OCI-LY3 (cell line): Measurements from ENCODE around the gene GPHN.

Source experiments
- H2AFZ ChIP-seq: fragments of 200-600, 300-600 bp; shearing (Covaris generic); 2 replicates; pipeline ENCODE4 v1.6.0; 2014; ENCODE audit warnings: antibody characterized with exemption, low read depth, low read length
- H3K27ac ChIP-seq: fragments of 200-600, 300-600 bp; sonication (generic); 2 replicates; pipeline ENCODE4 v1.5.1; 2014; ENCODE audit warnings: mild to moderate bottlenecking, low read length, moderate library complexity, mixed read lengths
- H3K27me3 ChIP-seq: fragments of 200-600, 300-600 bp; sonication (generic); 2 replicates; pipeline ENCODE4 v1.6.1; 2014; ENCODE audit warnings: low read depth, low read length, mixed read lengths
- H3K36me3 ChIP-seq: fragments of 200-600, 300-600 bp; sonication (generic); replicated peaks from 2 replicates; pipeline ENCODE3; 2014; ENCODE audit warnings: low read depth, low read length, mixed read lengths
- H3K4me1 ChIP-seq: fragments of 300-600, 200-600 bp; sonication (generic); 2 replicates; pipeline ENCODE4 v1.6.1; 2014; ENCODE audit warnings: low read length, mixed read lengths
- H3K4me2 ChIP-seq: fragments of 200-600, 300-600 bp; sonication (generic); 2 replicates; pipeline ENCODE4 v1.6.1; 2014; ENCODE audit warnings: low read length, mixed read lengths
- H3K4me3 ChIP-seq: fragments of 300-600, 200-600 bp; sonication (generic); 2 replicates; pipeline ENCODE4 v1.5.1; 2014; ENCODE audit warnings: antibody characterized with exemption, mild to moderate bottlenecking, low read length, moderate library complexity
- H3K79me2 ChIP-seq: fragments of 300-600, 200-600 bp; shearing (Covaris generic); 2 replicates; pipeline ENCODE4 v1.6.1; 2014; ENCODE audit warnings: mild to moderate bottlenecking, low read length, mixed read lengths
- H3K9ac ChIP-seq: fragments of 300-600, 200-600 bp; shearing (Covaris generic); 2 replicates; pipeline ENCODE4 v1.6.0; 2014; ENCODE audit warnings: mild to moderate bottlenecking, low read length, moderate library complexity
- H3K9me3 ChIP-seq: fragments of 200-600, 300-600 bp; shearing (Covaris generic); 2 replicates; pipeline ENCODE4 v1.6.1; 2014; ENCODE audit warnings: low read length, mixed read lengths; ENCODE audit not compliant: insufficient read depth
- H4K20me1 ChIP-seq: fragments of 200-600, 300-600 bp; sonication (generic); 2 replicates; pipeline ENCODE4 v1.6.1; 2016; ENCODE audit warnings: low read length, mixed read lengths; ENCODE audit not compliant: insufficient read depth
- EZH2phosphoT487 ChIP-seq: fragments of 200-600 bp; shearing (Covaris generic); IDR thresholded peaks from 2 replicates; pipeline ENCODE4 v1.6.1; 2018; ENCODE audit warnings: antibody characterized with exemption, mixed run types, low read depth
- TF ChIP-seq, protein P1 (sequence below): fragments of 200-600, 300-600 bp; sonication (generic); IDR thresholded peaks from 2 replicates; pipeline ENCODE4 v1.5.1; 2014; ENCODE audit warnings: antibody characterized with exemption, low read length, low read depth

Gene GPHN

DNA sequence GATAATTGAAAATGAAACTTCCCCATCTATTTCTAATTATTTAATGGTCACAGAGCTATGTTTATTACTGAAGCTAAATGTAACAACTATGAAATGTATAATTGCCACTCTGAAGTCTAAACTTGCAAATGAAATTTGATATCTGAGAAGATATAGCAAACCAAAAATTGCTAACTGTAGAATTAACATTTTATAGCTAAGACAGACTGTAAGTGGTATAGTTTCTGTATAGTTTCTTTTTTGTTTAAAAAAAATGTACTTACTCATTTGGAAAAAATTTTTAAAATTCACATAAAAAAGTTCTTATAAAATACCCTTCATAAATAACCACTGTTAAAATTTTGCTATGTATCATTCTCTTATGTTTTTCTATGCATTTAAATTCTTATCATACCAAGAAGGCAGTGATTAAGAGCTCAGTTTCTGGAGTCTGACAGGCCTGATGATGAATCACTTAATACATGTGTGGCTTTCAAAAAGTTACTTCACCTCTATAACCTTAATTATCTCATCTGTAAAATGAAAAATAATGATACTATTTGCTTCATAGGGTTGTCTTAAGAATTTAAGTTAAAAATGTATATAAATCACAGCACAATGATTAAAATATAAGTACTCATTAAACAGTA is 466.6 kb downstream of the GPHN start:
- H3K9me3 ChIP-seq = no peaks in the 10 kb centered on the region
- TF ChIP-seq EZH2phosphoT487 = no peak
- TF ChIP-seq, protein P1, sequence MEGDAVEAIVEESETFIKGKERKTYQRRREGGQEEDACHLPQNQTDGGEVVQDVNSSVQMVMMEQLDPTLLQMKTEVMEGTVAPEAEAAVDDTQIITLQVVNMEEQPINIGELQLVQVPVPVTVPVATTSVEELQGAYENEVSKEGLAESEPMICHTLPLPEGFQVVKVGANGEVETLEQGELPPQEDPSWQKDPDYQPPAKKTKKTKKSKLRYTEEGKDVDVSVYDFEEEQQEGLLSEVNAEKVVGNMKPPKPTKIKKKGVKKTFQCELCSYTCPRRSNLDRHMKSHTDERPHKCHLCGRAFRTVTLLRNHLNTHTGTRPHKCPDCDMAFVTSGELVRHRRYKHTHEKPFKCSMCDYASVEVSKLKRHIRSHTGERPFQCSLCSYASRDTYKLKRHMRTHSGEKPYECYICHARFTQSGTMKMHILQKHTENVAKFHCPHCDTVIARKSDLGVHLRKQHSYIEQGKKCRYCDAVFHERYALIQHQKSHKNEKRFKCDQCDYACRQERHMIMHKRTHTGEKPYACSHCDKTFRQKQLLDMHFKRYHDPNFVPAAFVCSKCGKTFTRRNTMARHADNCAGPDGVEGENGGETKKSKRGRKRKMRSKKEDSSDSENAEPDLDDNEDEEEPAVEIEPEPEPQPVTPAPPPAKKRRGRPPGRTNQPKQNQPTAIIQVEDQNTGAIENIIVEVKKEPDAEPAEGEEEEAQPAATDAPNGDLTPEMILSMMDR = no peak
- no peak overlapping the region for H3K4me2 ChIP-seq
- no peaks in the 10 kb centered on the region for H3K79me2 ChIP-seq
- H2AFZ ChIP-seq = no peak overlapping the region
- H3K9ac ChIP-seq = no peak overlapping the region
- no peak overlapping the region for H3K4me3 ChIP-seq
- no peaks in the 10 kb centered on the region for H3K36me3 ChIP-seq
- no peaks in the 10 kb centered on the region for H3K27me3 ChIP-seq
- peaks cover 4% of the 10 kb centered on the region for H3K4me1 ChIP-seq
- no peaks in the 10 kb centered on the region for H4K20me1 ChIP-seq
- no peak overlapping the region for H3K27ac ChIP-seq

DNA sequence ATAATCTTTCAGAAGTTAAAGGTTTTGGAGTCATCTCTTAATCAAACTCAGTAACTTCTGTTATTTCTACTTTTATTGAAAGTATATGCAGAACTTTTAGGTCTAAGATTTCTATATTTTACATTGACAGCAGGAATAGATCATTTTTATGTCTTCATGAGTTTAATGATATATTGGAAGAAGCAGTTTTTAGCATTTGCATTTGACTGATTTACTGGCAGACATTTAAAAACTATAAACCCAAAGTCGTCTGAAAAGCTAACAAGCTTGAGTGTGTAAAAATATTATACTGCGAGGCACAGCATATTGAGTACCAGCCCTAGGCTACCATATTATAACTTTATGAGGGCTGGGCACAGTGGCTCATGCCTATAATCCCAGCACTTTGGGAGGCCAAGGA is 467.3 kb downstream of the GPHN start:
- H4K20me1 ChIP-seq = no peaks in the 10 kb centered on the region
- H3K79me2 ChIP-seq = no peaks in the 10 kb centered on the region
- no peak overlapping the region for H3K4me3 ChIP-seq
- H3K27me3 ChIP-seq = no peaks in the 10 kb centered on the region
- H3K36me3 ChIP-seq = no peaks in the 10 kb centered on the region
- no peak overlapping the region for H3K9ac ChIP-seq
- H3K4me1 ChIP-seq = peaks cover 7% of the 10 kb centered on the region
- H3K4me2 ChIP-seq = no peak overlapping the region
- no peaks in the 10 kb centered on the region for H3K9me3 ChIP-seq
- no peak for TF ChIP-seq EZH2phosphoT487
- TF ChIP-seq, protein P1 = no peak
- no peak overlapping the region for H2AFZ ChIP-seq
- H3K27ac ChIP-seq = no peak overlapping the region

DNA sequence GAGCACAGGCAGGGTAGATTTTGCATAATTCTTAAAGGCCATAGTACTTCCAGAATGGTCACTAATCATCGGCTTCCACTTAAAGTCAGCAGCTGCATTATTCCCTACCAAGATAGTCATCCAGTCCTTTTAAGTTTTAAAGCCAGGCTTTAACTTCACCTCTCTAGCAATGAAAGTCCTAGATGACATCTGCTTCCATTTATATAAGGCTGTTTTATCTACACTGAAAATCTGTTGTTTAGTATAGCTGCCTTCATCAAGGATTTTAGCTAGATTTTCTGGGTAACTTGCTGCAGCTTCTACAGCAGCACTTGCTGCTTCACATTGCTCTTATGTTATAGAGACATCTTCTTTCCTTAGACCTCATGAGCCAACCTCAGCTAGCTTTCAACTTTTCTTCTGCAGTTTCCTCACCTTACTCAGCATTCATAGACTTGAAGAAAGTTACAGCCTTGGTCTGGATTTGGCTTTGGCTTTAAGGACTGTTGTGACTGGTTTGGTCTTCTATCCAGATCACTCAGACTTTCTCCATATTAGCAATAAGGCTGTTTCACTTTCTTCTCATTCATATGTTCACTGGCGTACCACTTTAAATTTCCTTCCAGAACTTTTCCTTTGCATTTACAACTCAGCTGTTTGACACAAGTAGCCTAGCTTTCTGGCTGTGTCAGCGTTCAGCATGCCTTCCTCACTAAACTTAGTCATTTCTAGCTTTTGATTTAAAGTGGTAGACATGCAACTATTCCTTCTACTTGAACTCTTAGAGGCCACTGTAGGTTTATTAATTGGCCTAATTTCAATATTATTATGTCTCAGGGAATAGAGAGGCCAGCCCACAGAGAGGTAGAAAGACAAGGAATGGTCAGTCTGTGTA is 471.4 kb downstream of the GPHN start:
- no peak overlapping the region for H3K4me2 ChIP-seq
- H3K9ac ChIP-seq = no peak overlapping the region
- H2AFZ ChIP-seq = no peak overlapping the region
- H3K9me3 ChIP-seq = no peaks in the 10 kb centered on the region
- no peaks in the 10 kb centered on the region for H3K27me3 ChIP-seq
- no peaks in the 10 kb centered on the region for H3K36me3 ChIP-seq
- TF ChIP-seq, protein P1 = no peak
- TF ChIP-seq EZH2phosphoT487 = no peak
- H3K79me2 ChIP-seq = no peaks in the 10 kb centered on the region
- H3K4me1 ChIP-seq = peaks cover 7% of the 10 kb centered on the region
- H3K27ac ChIP-seq = no peak overlapping the region
- H4K20me1 ChIP-seq = no peaks in the 10 kb centered on the region
- no peak overlapping the region for H3K4me3 ChIP-seq

DNA sequence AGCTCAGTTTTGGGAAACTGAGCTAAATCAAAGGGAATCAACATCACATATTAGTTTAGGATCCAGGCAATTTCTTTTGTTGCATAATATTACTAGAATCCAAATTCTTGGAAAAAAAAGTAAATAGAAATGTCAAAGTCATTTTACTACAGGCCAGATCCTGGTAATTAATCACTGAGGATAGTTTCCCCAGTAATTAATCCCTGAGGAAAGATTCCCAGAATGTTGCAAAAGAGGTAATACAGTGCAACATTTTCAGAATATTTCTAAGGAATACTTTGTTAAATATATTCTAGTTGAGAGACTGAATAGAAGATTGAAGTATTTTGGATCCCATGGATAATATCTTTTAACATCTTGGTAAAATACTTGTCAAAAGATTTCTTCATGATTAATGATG is 474.3 kb downstream of the GPHN start:
- Histone ChIP-seq H3K27me3 (no peaks in the 10 kb centered on the region), H3K4me3 (no peak overlapping the region), H4K20me1 (no peaks in the 10 kb centered on the region), H2AFZ (no peak overlapping the region), H3K4me2 (no peak overlapping the region), H3K9ac (no peak overlapping the region), H3K79me2 (no peaks in the 10 kb centered on the region), H3K9me3 (no peaks in the 10 kb centered on the region), H3K27ac (no peak overlapping the region), H3K4me1 (peaks cover 7% of the 10 kb centered on the region), H3K36me3 (no peaks in the 10 kb centered on the region)
- TF ChIP-seq, protein P1 = no peak
- TF ChIP-seq EZH2phosphoT487 = no peak
